ENCODE data around the gene FHAD1.

The FHAD1 gene
- 0.10 to 8.6 (median 0.78) reads per million in 17 experiments for total RNA-seq

DNA sequence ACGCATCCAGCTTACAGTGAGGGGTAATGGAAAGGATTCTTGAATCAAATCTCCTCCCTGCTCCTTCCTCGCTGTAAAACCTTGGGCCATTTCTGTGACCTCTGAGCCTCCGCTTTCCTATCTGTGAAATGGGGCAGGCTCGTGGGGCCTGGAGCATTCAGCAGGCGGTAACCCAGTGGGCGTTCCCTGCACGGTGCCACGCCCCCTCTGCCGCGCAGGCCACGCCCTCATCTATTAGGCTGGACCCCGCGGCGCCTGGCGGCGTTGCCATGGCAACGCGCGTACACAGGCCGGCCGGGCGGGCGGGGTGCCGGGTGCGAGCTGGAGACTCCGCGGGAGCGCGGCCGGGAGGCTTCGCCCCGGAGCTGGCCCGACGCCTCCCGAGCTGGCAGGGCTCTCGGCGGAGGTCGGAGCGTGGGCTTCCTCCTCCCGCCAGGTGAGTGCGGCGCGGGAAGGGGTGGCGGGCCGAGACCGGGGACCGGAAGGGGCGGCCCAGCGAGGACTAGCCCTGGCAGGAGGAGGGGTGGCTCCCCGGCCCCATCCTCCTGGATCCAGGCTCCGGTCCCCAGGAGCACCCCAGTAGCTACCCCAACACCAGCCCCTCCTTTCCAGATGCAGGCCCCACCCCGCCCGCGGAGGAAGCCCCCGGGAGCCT is at the start of gene FHAD1:
TSS of gene FHAD1 (plus strand) at position 264 of the 655 bp plus-strand sequence. CDS start 4,562 bp downstream, outside the sequence.
- DNase-seq = peak in 2 of 4 experiments; percentile 41 to 57

DNA sequence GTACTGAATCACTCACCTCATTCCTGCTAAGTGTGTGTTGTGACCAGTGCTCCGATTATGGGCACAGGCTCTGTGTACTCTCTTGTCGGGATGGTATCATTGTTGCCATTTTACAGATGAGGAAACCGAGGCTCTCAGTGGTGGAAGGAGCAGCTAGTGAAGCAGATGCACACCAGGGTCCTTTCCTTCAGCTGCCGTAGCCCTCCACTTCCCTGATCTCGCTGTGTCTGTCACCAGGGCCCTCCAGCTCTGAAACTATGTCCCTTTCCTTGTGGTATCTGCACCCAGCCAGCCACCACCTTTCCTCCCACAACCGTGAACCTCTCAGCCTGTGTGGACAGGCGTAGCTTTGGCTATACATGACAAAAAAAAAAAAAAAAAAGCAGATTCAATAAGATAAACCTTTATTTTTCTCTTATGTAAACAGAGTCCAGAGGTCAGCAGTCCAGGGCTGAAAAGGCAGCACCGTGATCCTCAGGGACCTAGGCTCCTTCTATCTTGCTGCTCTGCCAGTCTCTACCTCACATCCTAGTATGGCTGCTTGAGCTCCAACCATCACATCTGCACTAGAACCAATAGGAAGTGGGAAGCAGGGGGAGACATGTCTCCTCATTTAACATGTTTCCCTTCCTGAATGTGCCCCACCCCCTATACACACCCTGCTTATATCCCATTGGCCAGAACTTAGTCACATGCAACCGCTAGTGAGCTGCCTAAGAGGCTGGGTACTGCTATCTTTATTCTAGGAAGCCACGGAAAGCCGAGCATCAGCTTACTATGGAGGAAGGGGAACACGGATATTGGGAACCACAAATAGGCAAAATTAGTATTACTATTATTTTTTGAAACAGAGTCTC is 49.2 kb upstream of the FHAD1 start:
- no peak for DNase-seq

DNA sequence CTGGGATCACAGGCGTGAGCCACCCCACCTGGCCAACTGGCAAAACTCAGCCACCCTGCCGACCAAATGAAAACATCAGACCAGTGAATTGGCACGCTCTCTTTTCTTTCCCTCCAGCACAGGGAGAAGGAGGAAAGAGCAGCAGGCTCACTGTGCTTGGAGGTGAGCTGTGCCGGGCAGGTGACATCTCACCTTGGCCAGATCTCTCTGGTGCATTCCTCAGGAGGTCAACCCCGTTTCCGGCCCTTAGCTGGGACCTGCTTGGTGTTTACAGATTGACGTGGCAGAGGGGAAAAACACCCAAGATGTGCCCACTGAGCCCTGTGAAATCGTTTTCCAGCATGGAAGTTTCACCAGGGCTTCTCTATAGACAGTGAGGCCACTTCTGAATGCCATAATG is 48.3 kb upstream of the FHAD1 start:
- DNase-seq = no peak

DNA sequence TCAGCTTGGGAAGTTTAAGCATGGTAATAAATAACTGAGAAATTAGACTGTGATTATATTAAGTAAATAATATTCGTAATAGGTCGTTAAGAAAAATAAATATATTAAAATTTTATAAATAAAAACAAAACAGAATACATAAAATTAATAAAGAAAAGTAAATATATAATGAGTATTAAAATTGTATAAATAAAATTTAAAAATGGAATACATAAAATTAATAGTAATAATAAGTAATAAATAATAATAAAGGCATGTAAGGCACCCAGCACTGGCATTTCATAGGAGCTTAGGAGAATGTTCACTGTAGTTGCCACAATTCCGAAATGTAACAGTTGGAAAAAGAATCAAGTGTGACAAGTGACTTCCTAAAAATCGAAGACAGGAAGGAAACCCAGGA is 45.8 kb upstream of the FHAD1 start:
- DNase-seq = no peak

DNA sequence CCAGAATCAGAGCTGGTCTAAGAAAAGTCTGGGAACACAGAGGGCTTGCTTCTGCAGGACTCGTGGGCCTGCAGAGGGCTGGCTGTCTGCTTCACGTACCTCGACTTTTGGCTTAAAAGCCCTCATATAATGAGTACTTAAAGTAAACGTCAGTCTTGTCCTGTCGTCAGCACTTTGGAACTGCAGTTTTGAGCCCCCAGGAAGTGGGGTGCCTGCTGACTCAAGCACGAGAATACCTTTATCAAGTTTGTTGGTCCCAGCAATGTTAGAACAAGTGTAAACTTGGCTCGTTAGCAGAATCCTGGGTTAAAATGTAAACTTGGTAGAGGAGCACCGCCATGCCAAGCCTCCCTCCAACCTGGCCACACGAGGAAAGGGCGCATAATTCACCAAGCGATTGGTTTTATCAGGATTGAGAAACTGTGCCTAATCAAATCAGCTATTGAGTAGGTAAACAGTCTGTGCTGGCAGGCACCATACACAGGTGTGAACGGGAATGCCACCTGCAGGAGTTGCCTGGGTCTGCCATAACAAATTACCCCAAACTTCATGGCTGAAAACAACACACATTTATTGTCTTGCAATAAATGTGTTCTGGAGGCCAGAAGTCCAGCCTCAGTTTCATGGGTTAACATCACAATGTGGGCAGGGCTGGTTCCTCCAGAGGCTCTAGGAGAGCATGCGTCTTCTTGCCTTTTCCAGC is 45.0 kb upstream of the FHAD1 start:
- no peak for DNase-seq

DNA sequence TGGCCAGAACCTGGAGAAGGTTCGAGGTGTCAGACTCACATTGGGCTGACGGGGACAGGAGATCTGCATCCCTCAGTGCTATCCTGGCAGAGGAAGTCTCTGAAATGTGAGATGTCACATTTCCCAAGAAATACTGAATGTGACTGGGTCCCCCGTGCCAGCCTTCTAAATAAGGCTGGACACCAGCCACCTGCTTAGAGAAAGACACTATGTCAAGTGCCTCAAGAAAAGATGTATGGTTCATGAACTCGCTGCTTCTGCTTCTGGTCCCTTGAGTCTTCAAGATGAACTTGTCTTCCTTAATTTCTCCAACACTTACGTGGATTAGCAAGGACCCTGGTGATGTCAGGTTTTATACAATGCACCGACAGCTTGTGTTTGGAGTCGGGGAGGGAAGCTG is 42.1 kb upstream of the FHAD1 start:
- DNase-seq = no peak

DNA sequence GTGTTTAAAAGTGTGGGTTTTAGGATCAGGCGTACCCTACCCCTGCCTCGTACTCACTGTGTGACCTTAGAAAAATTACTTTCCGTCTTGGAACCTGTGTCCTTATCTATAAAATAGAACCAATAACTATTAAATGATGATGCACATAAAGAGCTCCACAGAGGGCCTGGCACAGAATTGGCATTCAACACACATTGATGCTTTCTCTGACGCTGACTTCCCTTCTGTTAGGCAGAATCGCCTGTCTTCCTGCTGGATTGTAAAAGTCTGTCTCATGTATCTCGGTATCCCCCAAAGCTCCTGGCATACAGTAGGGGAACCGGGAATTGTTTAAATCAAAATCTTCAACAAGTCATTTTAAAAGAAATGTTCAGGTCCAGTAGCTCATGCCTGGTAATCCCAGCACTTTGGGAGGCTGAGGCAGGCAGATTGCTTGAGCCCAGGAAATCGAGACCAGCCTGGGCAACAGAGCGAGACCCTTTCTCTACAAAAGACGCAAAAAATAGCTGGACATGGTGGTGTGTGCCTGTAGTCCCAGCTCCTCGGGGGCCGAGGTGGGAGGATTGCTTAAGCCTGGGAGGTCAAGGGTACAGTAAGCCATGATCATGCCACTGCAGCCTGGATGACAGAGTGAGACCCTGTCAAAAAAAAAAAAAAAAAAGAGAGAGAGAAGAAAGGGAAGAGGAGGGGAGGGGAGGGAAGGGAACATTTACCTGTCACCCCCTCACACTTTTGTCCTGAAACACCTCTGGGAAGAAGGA is 41.3 kb upstream of the FHAD1 start:
- DNase-seq = no peak

DNA sequence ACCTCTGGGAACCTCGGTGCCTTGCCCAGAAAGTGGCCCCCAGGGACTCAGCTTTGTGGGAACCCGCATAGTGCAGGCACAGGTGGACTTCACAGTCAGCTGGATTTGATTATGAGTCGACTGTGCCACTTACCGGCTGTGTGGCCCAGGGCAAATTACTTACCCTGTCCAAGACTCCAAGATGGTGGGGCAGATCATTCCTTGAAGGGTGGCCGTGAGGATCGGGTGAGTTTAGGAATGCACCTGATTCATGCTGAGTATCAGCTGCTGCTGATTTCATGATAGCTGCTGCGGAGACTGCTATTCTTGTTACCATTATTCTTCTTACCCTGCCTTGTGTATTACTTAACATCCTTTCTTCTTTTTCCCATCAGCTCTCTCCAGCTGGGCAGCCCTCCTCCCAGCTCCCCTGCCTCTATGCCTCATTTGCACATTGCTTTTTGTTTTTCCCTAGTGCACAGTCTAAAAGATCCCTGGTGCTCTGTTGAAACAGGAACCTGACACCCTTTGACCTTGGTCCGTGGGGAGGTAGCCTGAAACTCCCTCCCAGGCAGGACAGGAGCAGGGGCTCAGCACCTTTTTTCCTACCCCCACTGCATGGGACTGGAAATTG is 40.5 kb upstream of the FHAD1 start:
- DNase-seq = peak in 3 of 4 experiments; percentile 17 to 27 (median 23)

DNA sequence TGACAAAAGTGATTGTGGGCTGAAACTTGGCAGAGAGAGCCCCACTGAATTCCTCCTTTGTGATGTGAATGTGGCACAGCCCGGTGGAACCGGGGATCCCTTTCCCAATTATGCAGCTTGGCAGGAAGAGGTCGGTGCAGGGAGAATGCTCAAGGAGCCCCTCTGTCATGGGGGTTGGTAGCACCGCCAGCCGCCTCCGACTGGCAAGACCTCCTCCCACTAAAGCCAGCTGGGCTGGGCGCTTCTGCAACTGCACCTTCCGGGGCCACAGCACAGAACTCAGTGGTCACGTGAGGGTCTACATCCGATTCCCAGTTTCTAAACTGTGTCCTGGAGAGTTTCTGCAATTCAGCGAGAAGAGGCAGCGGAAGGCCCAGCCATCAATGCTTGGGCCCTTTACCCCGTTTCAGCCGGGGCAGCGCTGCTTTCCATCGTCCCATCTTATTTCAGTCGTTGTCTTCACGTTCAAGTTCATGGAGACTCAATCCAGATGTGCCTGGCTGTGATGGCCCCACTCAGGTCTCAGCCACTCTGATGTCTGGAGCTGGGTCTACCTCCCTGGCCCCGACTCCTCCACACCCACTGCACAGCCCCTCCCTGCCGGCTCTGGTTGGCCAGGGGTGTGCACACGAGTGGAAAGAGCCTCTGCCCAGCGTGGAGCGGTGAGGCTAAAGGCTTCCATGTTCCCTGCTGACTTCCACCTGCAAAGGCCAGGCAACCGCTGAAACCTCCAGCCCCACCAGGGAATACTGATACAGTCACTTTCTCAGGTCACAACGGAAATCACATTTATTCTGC is 39.8 kb upstream of the FHAD1 start:
- DNase-seq = no peak

DNA sequence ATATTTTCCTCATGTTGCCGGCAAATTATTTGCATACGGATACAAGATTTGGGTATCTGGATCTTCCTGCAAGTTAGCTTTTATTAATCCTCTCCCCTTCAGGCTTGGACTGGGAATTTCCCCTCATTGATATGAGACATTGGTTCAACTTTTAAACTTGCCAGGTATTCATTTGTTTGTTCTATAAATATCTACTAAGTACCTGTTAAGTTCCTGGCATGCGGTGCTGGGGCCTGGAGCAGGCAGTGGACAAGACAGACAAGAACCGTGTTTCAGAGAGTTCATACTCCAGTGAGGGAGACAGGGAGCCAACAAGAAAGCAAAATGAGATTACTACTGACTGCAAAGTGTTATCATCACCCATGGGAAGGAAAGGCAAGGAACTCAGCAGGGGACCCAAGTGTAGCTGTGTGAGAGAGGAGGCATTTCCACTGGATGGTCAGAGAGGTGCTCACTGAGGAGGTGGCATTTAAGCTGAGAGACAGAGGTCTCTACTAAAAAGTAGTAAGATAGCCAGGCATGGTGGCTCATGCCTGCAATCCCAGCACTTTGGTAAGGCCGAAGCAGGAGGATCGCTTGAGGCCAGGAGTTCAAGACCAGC is 39.1 kb upstream of the FHAD1 start:
- DNase-seq = no peak

DNA sequence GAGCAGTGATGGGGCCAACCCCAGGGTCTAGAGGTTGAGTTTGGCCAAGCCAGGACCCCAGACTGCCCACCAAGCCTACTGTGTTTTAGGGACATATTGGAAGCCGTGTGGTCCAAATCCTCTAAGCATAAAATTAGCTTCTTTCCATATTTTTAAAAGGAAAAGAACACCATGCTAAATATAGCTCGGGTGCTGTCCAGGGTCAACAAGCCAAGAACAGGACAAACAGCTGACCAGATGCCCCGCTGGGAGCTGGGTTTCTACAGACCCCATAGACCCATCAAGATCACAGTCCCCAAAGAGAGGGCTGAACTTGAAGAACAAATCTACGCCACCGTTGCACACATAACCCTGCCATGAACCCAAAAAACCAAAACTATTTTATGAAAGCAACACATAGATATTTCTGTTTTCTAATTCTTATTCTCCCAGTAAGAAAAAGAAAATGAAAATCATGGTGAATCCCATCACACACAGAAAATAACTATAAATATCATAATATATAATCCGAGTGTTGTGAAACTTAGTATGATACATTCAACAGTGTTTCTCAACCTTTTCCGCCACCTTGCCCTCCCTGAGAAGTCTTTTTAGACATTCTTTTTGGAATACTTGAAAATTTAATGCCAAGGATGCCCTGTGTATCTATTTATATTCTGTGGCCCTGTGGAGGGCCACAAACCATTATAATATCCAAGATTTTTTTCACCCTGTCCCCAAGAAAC is 36.2 kb upstream of the FHAD1 start:
- peak in 1 of 4 experiments; percentile 20 for DNase-seq

DNA sequence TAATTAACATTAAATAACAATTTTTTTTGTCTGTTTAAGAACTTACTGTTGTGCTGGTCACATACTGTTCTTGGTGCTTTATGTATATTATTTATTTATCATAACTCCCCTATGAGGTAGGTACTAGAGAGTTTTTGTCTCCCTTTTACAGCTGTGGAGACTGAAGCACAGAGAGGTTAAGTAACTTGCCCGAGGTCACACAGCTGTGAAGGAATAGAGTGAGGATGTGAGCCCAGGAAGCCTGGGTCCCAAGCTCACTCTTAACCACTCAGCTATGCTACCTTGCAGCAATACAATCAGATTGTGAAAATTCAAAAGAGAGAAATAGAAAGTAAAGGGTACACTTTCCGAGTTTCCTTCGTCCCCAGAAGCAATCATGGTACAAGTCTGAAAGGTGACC is 35.6 kb upstream of the FHAD1 start:
- DNase-seq = no peak

DNA sequence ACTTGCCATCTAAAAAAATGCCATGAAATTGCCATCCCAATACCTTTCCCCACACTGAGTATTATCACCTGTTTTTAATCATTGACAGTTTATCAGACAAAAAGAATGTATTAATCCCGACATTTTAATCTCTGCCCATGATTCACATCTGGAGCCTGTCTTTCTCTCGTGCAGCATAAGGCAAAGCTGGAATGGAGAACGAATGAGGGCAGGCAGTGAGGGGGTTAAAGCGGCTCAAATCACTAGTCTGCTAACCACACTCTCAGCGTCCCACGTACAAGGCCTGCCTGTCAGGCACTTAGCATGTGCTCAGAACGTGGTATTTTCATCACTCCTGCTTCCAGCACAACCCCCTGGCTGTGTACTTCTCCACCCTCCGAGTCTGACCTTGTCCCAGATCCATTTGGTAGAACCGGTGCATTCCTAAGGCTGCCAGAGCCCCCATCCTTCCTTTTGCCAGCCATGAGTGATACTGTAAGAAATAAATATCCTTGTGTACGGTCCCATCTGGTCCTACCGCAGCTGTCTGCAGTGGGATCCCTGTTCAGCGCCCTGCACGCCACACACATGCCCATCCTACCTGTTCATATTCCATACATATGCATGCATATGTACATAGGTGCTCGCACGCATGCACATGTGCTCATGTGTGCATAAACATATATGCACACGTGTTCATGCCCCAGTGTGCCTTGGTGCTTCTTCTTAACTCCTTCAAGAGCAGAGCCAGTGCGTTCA is 34.6 kb upstream of the FHAD1 start:
- DNase-seq = peak in 1 of 4 experiments; percentile 16

DNA sequence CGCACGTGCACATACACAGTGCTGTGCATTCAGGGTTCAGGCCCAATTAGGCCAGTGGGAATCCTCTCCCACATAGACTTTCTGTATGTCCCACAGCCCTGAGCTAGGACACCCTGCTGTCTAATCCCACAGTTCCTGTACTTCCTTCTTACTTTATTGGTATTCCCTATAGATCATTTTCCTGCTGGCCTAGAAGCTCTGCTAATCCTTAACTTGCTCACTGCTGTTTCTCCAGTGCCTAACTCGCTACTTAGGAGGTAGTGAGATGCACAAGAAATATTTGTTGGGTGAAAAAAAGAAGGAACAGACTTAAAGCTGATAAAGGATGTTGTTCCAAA is 34.1 kb upstream of the FHAD1 start:
- no peak for DNase-seq

DNA sequence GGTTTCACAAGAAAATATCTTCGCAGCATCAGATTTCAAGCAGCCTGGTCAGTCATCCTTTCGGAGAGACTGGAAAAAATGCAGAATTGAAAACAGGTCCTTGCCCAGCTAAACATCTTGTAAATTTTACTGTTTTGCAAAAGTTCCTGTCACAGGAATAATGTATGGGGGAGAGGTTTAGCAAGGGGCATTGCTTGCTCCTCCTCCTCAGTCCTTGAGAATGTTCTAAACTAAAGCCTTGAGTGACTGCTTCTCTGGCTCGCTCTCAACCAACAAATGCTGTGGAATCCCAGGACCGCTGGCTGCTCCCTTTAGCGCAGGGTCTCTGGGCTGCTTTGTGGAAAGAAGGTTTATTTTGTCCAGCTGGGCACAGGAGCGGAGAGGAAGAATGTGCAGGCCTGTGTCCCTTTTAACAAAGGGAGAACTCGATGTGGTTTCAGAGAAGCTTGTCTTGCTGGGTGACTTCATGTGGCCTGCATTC is 33.6 kb upstream of the FHAD1 start:
- DNase-seq = peak; percentile 45 to 80 (median 63)

DNA sequence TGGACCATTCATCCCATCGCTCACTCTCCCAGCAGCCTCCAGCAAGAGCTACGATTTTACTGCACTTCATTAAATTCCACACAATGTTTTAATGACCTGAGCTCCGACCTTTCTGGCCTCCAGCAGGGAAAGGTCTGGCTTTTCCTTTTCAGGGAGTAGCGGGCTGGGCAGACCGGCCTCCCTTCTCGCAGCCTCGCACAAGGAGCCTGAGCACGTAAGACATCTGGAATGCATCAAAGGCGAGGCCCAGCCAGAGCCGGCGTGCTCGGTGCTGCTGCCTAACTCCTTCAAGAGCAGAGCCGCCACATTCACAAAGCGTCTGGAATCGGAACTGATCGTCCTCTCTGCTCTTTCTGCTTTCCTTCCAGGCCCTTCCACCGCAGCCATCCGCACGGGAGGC is 32.5 kb upstream of the FHAD1 start:
- DNase-seq = no peak

DNA sequence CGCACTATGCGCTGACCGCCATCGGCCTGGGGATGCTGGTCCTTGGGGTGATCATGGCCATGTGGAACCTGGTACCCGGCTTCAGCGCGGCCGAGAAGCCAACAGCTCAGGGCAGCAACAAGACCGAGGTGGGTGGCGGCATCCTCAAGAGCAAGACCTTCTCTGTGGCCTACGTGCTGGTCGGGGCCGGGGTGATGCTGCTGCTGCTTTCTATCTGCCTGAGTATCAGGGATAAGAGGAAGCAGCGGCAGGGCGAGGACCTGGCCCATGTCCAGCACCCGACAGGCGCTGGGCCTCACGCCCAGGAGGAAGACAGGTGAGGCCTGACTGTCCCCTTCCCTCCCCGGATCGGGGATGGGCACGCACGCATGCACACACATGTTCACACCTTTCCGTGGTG is 31.9 kb upstream of the FHAD1 start:
- no peak for DNase-seq

DNA sequence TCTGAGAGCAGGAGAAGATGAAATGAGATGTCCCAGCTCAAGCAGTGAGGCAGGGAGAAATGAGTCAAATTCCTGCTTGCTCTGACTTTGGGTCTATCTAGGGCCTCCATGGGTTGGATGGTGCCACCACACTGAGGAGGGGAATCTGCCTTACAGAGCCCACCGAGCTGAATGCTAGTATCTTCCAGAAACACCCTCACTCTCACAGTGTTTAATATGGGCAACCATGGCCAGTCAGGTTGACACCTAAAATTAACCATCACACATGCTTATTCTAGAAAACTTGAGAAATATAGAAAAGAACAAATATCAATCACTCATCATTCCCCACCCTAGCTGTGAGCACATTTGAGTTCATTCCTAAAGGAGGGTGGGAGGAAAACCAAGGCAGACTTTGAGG is 29.4 kb upstream of the FHAD1 start:
- no peak for DNase-seq

All from suppressor macrophage (primary cell).